HEK293T (cell line): ENCODE data around the gene YRDC.

Source experiments
- ARNT ChIP-seq: fragments of 450-650 bp; IDR thresholded peaks from 2 replicates; pipeline ENCODE4 v1.6.1; 2017; ENCODE audit warnings: mild to moderate bottlenecking
- BHLHE40 ChIP-seq: fragments of 450-650 bp; IDR thresholded peaks from 2 replicates; pipeline ENCODE4 v1.6.1; 2016; ENCODE audit warnings: mild to moderate bottlenecking, moderate library complexity, borderline replicate concordance
- CTBP1 ChIP-seq: fragments of 450-650 bp; IDR thresholded peaks from 2 replicates; pipeline ENCODE4 v1.6.1; 2016; ENCODE audit warnings: borderline replicate concordance
- ELF4 ChIP-seq: fragments of 450-650 bp; IDR thresholded peaks from 2 replicates; pipeline ENCODE4 v1.6.1; 2017; ENCODE audit warnings: antibody characterized with exemption
- FOXK2 ChIP-seq: fragments of 450-650 bp; IDR thresholded peaks from 2 replicates; pipeline ENCODE4 v1.6.1; 2016; ENCODE audit warnings: mild to moderate bottlenecking
- FOXM1 ChIP-seq: fragments of 450-650 bp; IDR thresholded peaks from 2 replicates; pipeline ENCODE4 v1.6.1; 2017; ENCODE audit warnings: mild to moderate bottlenecking, borderline replicate concordance
- HDGF ChIP-seq: fragments of 450-650 bp; IDR thresholded peaks from 2 replicates; pipeline ENCODE4 v1.6.1; 2017; ENCODE audit warnings: antibody characterized with exemption, borderline replicate concordance
- L3MBTL2 ChIP-seq: fragments of 450-650 bp; conservative IDR thresholded peaks from 2 replicates; pipeline ENCODE4 v1.6.1; 2016; ENCODE audit warnings: mild to moderate bottlenecking
- LEF1 ChIP-seq: fragments of 450-650 bp; IDR thresholded peaks from 2 replicates; pipeline ENCODE4 v1.6.1; 2017; ENCODE audit warnings: mild to moderate bottlenecking, borderline replicate concordance
- NFRKB ChIP-seq: fragments of 450-650 bp; IDR thresholded peaks from 2 replicates; pipeline ENCODE4 v1.6.1; 2016; ENCODE audit warnings: mild to moderate bottlenecking, moderate library complexity
- SP1 ChIP-seq: fragments of 450-650 bp; IDR thresholded peaks from 2 replicates; pipeline ENCODE4 v1.6.1; 2017
- SUZ12 ChIP-seq: fragments of 450-650 bp; IDR thresholded peaks from 2 replicates; pipeline ENCODE4 v1.6.1; 2016; ENCODE audit warnings: mild to moderate bottlenecking
- TF ChIP-seq, protein P1 (sequence below): fragments of 450-650 bp; IDR thresholded peaks from 2 replicates; pipeline ENCODE4 v1.6.1; 2016

DNA sequence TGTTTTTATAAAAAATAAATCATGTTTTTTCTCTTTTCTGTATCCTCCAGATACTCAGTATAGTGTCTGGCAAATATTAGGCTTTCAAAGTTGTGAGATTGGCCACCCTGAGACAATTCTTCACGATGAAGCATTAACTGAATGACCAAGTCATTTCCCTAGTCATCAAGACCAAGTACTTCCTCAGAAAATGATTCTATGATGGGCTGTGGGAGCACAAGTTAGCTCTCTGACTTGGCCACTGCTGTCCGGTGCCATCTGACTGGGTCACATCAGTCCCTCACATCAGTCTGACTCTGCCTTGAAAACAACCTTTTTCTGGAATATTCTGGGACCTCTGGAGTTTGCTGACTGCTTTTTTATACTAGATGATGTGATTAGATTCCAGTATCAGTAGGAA lies 13.5 kb upstream of the YRDC start:
- TF ChIP-seq SUZ12 (no peak), ELF4 (no peak), FOXK2 (no peak), FOXM1 (no peak), SP1 (no peak), ARNT (no peak), NFRKB (no peak), L3MBTL2 (no peak), LEF1 (no peak), BHLHE40 (no peak), HDGF (no peak), CTBP1 (no peak)
- TF ChIP-seq, protein P1, sequence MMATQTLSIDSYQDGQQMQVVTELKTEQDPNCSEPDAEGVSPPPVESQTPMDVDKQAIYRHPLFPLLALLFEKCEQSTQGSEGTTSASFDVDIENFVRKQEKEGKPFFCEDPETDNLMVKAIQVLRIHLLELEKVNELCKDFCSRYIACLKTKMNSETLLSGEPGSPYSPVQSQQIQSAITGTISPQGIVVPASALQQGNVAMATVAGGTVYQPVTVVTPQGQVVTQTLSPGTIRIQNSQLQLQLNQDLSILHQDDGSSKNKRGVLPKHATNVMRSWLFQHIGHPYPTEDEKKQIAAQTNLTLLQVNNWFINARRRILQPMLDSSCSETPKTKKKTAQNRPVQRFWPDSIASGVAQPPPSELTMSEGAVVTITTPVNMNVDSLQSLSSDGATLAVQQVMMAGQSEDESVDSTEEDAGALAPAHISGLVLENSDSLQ: no peak
